ENCODE data around the gene LDB2. TPM values are rescaled to one million over a fixed set of nuclear protein-coding genes. Genes with fewer than 3 reads are reported as not detected.
A peak's percentile ranks its signal among the peaks of the same experiment; 100 is the strongest.

The LDB2 gene
- total and polyA plus RNA-seq, 8 donors, result 4.0 to 11.6 (median 5.9) TPM

DNA sequence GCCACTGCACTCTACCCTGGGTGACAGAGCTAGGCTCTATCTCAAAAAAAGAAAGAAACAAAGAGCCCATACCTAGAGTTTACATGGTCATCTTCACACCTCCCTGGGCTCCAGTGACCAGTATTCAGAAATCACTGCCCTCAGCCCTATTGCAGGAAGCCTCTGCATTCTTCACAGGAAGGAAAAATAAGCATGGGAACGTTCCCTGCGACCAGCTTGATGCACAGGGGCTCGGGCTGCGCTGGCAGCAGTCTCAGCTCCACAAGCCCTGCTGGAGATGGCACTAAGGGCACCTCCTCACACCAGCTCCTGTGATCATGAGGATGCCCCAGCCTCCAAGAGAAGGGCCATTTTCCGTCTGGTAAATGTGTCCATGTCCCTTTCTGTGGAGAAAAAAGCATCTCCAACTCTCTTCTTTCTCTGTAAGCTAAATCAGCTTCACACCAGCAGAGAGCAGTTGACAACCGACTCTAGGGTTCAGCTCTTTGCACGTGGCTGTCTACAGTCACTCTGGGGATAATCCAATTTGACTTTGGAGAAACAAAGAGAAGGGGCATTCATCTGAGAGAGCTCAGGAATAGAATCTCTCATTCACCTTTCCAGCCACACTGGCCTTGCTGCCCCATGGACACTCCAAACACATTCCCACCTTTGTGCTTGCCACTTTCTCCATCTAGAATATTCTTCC lies 33.1 kb downstream of the LDB2 start:
- no peak for DNase-seq
- 60 to 73% methylated on average over 7 of the region's 7 CpGs for whole genome bisulfite sequencing, 2 donors
- FAIRE-seq, result no peak
- no peak for TF ChIP-seq CTCF (IDR thresholded peaks at IDR 0.05)
- Histone ChIP-seq H3K27ac (no peak overlapping the region), H3K4me3 (no peak overlapping the region), H3K36me3 (no peaks in the 10 kb centered on the region), H3K4me1 (no peaks in the 10 kb centered on the region), H3K27me3 (no peaks in the 10 kb centered on the region), H3K9me3 (no peaks in the 10 kb centered on the region)
- no peak for ATAC-seq
- intact Hi-C loops (cut with DNase I), result no loop called here

DNA sequence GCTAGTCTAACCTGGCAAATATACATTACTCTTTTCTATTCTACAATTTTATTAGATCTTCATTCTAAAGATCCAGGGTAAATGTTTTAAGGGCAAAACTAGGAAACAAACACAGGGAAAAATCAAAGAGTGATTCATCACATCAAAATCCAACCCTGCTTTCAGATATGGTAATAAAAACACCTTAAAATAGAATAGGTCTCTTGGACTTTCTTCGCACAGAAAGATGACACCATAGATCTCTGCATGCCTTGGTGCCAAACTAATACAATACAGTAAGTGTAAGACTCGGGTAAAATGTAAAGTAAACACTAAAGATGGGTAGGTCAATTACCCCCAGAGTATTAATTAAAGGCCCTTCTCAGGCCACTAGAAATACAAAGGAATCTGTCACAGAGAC lies 34.2 kb downstream of the LDB2 start:
- 46 to 62% methylated on average over 2 of the region's 2 CpGs for WGBS, 2 donors
- ATAC-seq (no peak), FAIRE-seq (no peak), DNase-seq (no peak)
- TF ChIP-seq CTCF (IDR thresholded peaks at IDR 0.05), result no peak
- no peaks in the 10 kb centered on the region for H3K36me3 ChIP-seq
- H3K4me1 ChIP-seq, result no peaks in the 10 kb centered on the region
- H3K4me3 ChIP-seq, result no peak overlapping the region
- no peak overlapping the region for H3K27ac ChIP-seq
- no peaks in the 10 kb centered on the region for H3K9me3 ChIP-seq
- intact Hi-C loops (cut with DNase I), result no loop called here
- H3K27me3 ChIP-seq, result no peaks in the 10 kb centered on the region

- intact Hi-C loops (cut with DNase I), result no loop called here
- DNase-seq (peak in 2 of 6 donors; percentile 27 to 34), FAIRE-seq (no peak), ATAC-seq (peak in 3 of 4 donors; percentile 67 to 82 (median 73))
- Histone ChIP-seq H3K36me3 (no peaks in the 10 kb centered on the region), H3K9me3 (no peaks in the 10 kb centered on the region), H3K27ac (peak overlapping the region in 1 of 4 donors; percentile 55), H3K4me3 (no peak overlapping the region), H3K27me3 (no peaks in the 10 kb centered on the region), H3K4me1 (no peaks in the 10 kb centered on the region)
- no peak for TF ChIP-seq CTCF (IDR thresholded peaks at IDR 0.05)
- 20 to 28% methylated on average over 11 of the region's 11 CpGs for WGBS, 2 donors
Measured at GRCh38 chr4:16862697-16863096, 35.7 kb downstream of the LDB2 start.

DNA sequence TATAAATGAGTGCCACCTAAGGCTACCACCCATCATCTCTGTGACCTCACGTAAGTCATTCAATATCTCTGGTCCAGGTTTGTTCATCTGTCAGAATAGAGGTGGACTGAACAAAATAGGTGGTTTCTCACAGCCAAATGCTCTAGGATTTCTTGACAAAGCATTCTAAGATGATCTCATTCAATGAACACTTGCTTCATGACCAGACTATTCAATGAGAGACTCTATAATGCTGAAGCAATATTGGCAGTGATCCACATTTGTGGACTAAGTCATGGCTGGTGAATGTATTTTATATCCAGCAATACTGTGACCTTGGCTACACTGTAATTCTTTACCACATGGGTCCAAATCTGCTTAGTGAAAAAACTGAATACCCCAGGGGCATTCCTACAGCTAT lies 37.9 kb downstream of the LDB2 start:
- WGBS, 2 donors, result 78 to 90% methylated on average over 1 of the region's 1 CpG
- H3K4me1 ChIP-seq, result no peaks in the 10 kb centered on the region
- no peak overlapping the region for H3K27ac ChIP-seq

More for the DNA sequence above, 37.9 kb downstream of the LDB2 start:
- H3K9me3 ChIP-seq, result no peaks in the 10 kb centered on the region
- no peaks in the 10 kb centered on the region for H3K27me3 ChIP-seq
- TF ChIP-seq CTCF (IDR thresholded peaks at IDR 0.05), result no peak
- H3K36me3 ChIP-seq, result no peaks in the 10 kb centered on the region
- DNase-seq, result no peak
- ATAC-seq, result no peak
- intact Hi-C loops (cut with DNase I), result no loop called here
- H3K4me3 ChIP-seq, result no peak overlapping the region
- no peak for FAIRE-seq

Measured in pancreas (tissue), 10 donors.